ENCODE results near the gene CCM2. TPM values are rescaled to one million over a fixed set of nuclear protein-coding genes. Genes with fewer than 3 reads are reported as not detected.

CCM2 gene
- total and polyA plus RNA-seq, 2 experiments from 2014 or later: 24.9 to 40.1 TPM

- Histone ChIP-seq H2AFZ (no peak overlapping the region), H3K4me2 (no peak overlapping the region), H4K20me1 (replicated peaks; ENCODE audit: insufficient read depth) (peaks cover 28% of the 10 kb centered on the region), H3K36me3 (ENCODE audit: insufficient read depth) (peaks cover 37% of the 10 kb centered on the region), H3K4me1 (ENCODE audit: insufficient read depth) (no peaks in the 10 kb centered on the region), H3K27ac (ENCODE audit: low read depth) (no peak overlapping the region), H3K27me3 (ENCODE audit: insufficient read depth) (no peaks in the 10 kb centered on the region), H3F3A (replicated peaks; ENCODE audit: low read depth) (peaks cover 15% of the 10 kb centered on the region; the same call in 1 of the 2 replicates), H3K4me3 (no peak overlapping the region), H3K9me2 (ENCODE audit: insufficient read depth) (no peaks in the 10 kb centered on the region), H3K79me2 (replicated peaks; ENCODE audit: insufficient read depth) (peaks cover 10% of the 10 kb centered on the region; the same call in 1 of the 2 replicates)
- TF ChIP-seq STAT1 (IDR thresholded peaks at IDR 0.05; ENCODE audit: unreplicated experiment) (no peak), CREB1 (CRISPR knock-in tag; IDR thresholded peaks at IDR 0.05; ENCODE audit: low read depth) (no peak), ZNF331 (CRISPR knock-in tag; IDR thresholded peaks at IDR 0.05; ENCODE audit: low read depth) (no peak), EZH2phosphoT487 (IDR thresholded peaks at IDR 0.05; ENCODE audit: unreplicated experiment) (no peak), ZNF462 (CRISPR knock-in tag; IDR thresholded peaks at IDR 0.05) (no peak), REST (IDR thresholded peaks at IDR 0.05; ENCODE audit: unreplicated experiment) (no peak), POLR2AphosphoS5 (IDR thresholded peaks at IDR 0.05; ENCODE audit: low read depth) (no peak), EZH2 (IDR thresholded peaks at IDR 0.05; ENCODE audit: low read depth, unreplicated experiment) (no peak), CTCF (conservative IDR thresholded peaks at IDR 0.05; ENCODE audit: low read depth in 2 of 2) (no peak), ETS1 (IDR thresholded peaks at IDR 0.05) (no peak)
- peaks cover 71% of the 10 kb centered on the region for H3K36me3 Mint-ChIP-seq (ENCODE audit: low read depth)
- DNase-seq (ENCODE audit: low spot score): no peak
- no peak overlapping the region for H3K27ac Mint-ChIP-seq
- H3K4me3 Mint-ChIP-seq: no peak overlapping the region
- H3K27me3 Mint-ChIP-seq (ENCODE audit: insufficient read depth, low read depth, poor library complexity): peaks cover 7% of the 10 kb centered on the region
- no peaks in the 10 kb centered on the region for H3K9me3 Mint-ChIP-seq
- ATAC-seq: no peak
- no peaks in the 10 kb centered on the region for H3K4me1 Mint-ChIP-seq
Observed at GRCh38 chr7:45101748-45102147, 101.7 kb downstream of the CCM2 start.

Measured in GM23338 (cell line).